Natural killer cell (primary cell): Measurements from ENCODE around the gene SNN. TPM values are rescaled to one million over a fixed set of nuclear protein-coding genes. Genes with fewer than 3 reads are reported as not detected.

Source experiments
- ATAC-seq, 3 donors: fragments of 150-1000 bp in 2 of 3; fragments of 200-7000 bp in 1 of 3; cut with Tn5 transposase; 1 replicate in 1 of 3; 2 replicates in 2 of 3; pipeline ENCODE4 v1.10.0; 2021; ENCODE audit warnings: mild to moderate bottlenecking in 2 of 3, moderate library complexity in 2 of 3
- DNase-seq, 2 donors: peaks; one replicate each; pipeline versions ENCODE4 v3.0.0 to v3.0.0-alpha.2; 2013 to 2021; ENCODE audit warnings: mixed read lengths in 1 of 2
- H3K27ac ChIP-seq: one replicate; pipeline ENCODE4 v1.5.1; 2013; ENCODE audit warnings: mild to moderate bottlenecking, low read length
- H3K27me3 ChIP-seq: one replicate; pipeline ENCODE4 v1.6.1; 2013; ENCODE audit warnings: low read length; ENCODE audit not compliant: control insufficient read depth, insufficient read depth
- H3K36me3 ChIP-seq: one replicate; pipeline ENCODE4 v1.6.1; 2013; ENCODE audit warnings: low read length; ENCODE audit not compliant: control insufficient read depth, insufficient read depth
- H3K4me1 ChIP-seq: one replicate; pipeline ENCODE4 v1.6.1; 2013; ENCODE audit warnings: low read length; ENCODE audit not compliant: control insufficient read depth, insufficient read depth
- H3K4me3 ChIP-seq: one replicate; pipeline ENCODE4 v1.5.1; 2013; ENCODE audit warnings: low read length
- H3K9me3 ChIP-seq: one replicate; pipeline ENCODE4 v1.6.1; 2013; ENCODE audit warnings: low read length; ENCODE audit not compliant: control insufficient read depth, insufficient read depth
- H3K27ac Mint-ChIP-seq, 2 donors: one replicate each; pipeline ENCODE4 v1.8.0; 2022; ENCODE audit warnings: mild to moderate bottlenecking in 2 of 2, mixed read lengths in 2 of 2, moderate library complexity in 1 of 2
- H3K27me3 Mint-ChIP-seq, 2 donors: one replicate each; pipeline ENCODE4 v1.8.0; 2022; ENCODE audit warnings: low read depth in 2 of 2, mixed read lengths in 2 of 2
- H3K36me3 Mint-ChIP-seq: one replicate; pipeline ENCODE4 v1.8.0; 2022; ENCODE audit warnings: mixed read lengths
- H3K4me1 Mint-ChIP-seq, 2 donors: one replicate each; pipeline ENCODE4 v1.8.0; 2022; ENCODE audit warnings: mixed read lengths in 2 of 2
- H3K4me3 Mint-ChIP-seq: one replicate; pipeline ENCODE4 v1.8.0; 2022; ENCODE audit warnings: mild to moderate bottlenecking, moderate library complexity, mixed read lengths
- H3K9me3 Mint-ChIP-seq, 2 donors: one replicate each; pipeline ENCODE4 v1.8.0; 2022; ENCODE audit warnings: mixed read lengths in 2 of 2
- CTCF ChIP-seq: fragments of 200-600 bp; IDR thresholded peaks from one replicate; pipeline ENCODE4 v1.8.0; 2022; ENCODE audit warnings: antibody characterized with exemption
- WGBS: methylation state at CpG from one replicate; pipeline ENCODE4 v1.1.7; 2013; ENCODE audit warnings: missing lambda C conversion rate; ENCODE audit not compliant: insufficient coverage; 5-methylcytosine and 5-hydroxymethylcytosine counted together
- intact Hi-C: fragments of 100-400 bp; cut with micrococcal nuclease; formaldehyde crosslinking; loops from one replicate; pipeline ENCODE4 v1.14.2; 2022
- total RNA-seq, 4 donors: library from RNA; stranded (reverse); fragments of 120-200 nt in 1 of 4; gene quantifications; one replicate each; pipeline versions ENCODE4 v1.2.3 to v1.2.4, GENCODE V29; 2013 to 2022

Gene SNN
- total RNA-seq, 3 donors from 2014 or later (not counting 1 experiment from before 2014, with no cell fraction given): 5.3 to 20.0 (median 12.5) TPM

GRCh38 chr16:11621539-11621919, 46.7 kb upstream of the SNN start:
- intact Hi-C loops: no loop called here
- H3K36me3 ChIP-seq: no peaks in the 10 kb centered on the region

GRCh38 chr16:11621920-11622651, 46.2 kb upstream of the SNN start:
- Mint-ChIP-seq H3K27ac (peak overlapping the region; percentile 93 to 97), H3K4me3 (peak overlapping the region; percentile 93), H3K9me3 (peaks cover 2 to 3% of the 10 kb centered on the region in 2 donors), H3K36me3 (no peaks in the 10 kb centered on the region), H3K4me1 (peaks cover 48 to 58% of the 10 kb centered on the region in 2 donors), H3K27me3 (no peaks in the 10 kb centered on the region)
- Histone ChIP-seq H3K27ac (peak overlapping the region; percentile 70), H3K36me3 (no peaks in the 10 kb centered on the region), H3K4me3 (no peak overlapping the region), H3K27me3 (no peaks in the 10 kb centered on the region), H3K4me1 (peaks cover 78% of the 10 kb centered on the region), H3K9me3 (peaks cover 4% of the 10 kb centered on the region)
- TF ChIP-seq CTCF: no peak
- 5% methylated on average over 19 of the region's 19 CpGs for WGBS
- DNase-seq: peak; percentile 61 to 79
- peak; percentile 65 to 82 (median 80) for ATAC-seq
- intact Hi-C loops: loop anchor here (1.0 to 2.0 kb wide), 3 partner anchors 8 to 61 kb away; no protein-coding TSS in a partner anchor

More at GRCh38 chr16:11621539-11621919, 46.7 kb upstream of the SNN start:
- Mint-ChIP-seq H3K4me1 (peaks cover 48 to 58% of the 10 kb centered on the region in 2 donors), H3K27ac (peak overlapping the region; percentile 93 to 97), H3K27me3 (no peaks in the 10 kb centered on the region), H3K4me3 (peak overlapping the region; percentile 93), H3K9me3 (peaks cover 2 to 3% of the 10 kb centered on the region in 2 donors), H3K36me3 (no peaks in the 10 kb centered on the region)
- TF ChIP-seq CTCF: no peak
- no peak for ATAC-seq
- H3K4me3 ChIP-seq: no peak overlapping the region
- peak overlapping the region; percentile 70 for H3K27ac ChIP-seq
- peaks cover 4% of the 10 kb centered on the region for H3K9me3 ChIP-seq
- 18% methylated on average over 5 of the region's 6 CpGs for WGBS
- DNase-seq: peak in 1 of 2 donors; percentile 54
- H3K27me3 ChIP-seq: no peaks in the 10 kb centered on the region
- peaks cover 78% of the 10 kb centered on the region for H3K4me1 ChIP-seq

- no peaks in the 10 kb centered on the region for H3K36me3 Mint-ChIP-seq
- Histone ChIP-seq H3K9me3 (peaks cover 4% of the 10 kb centered on the region), H3K27ac (no peak overlapping the region), H3K27me3 (no peaks in the 10 kb centered on the region), H3K4me1 (peaks cover 68% of the 10 kb centered on the region), H3K36me3 (no peaks in the 10 kb centered on the region), H3K4me3 (no peak overlapping the region)
- ATAC-seq (peak in 2 of 3 donors; percentile 42 to 56), DNase-seq (no peak)
- H3K9me3 Mint-ChIP-seq: peaks cover 2 to 3% of the 10 kb centered on the region in 2 donors
- H3K27me3 Mint-ChIP-seq: no peaks in the 10 kb centered on the region
- peaks cover 40 to 51% of the 10 kb centered on the region in 2 donors for H3K4me1 Mint-ChIP-seq
- TF ChIP-seq CTCF: no peak
- intact Hi-C loops: no loop called here
- peak overlapping the region; percentile 80 for H3K4me3 Mint-ChIP-seq
- 93% methylated on average over 3 of the region's 4 CpGs for WGBS
- peak overlapping the region; percentile 93 to 97 for H3K27ac Mint-ChIP-seq
These were observed 44.0 kb upstream of the SNN start for GRCh38 chr16:11624205-11624604.
